ENCODE measurements around the gene ST6GALNAC6.
"Not testable (repeated sequence)": the region's sequence is repeated elsewhere in the genome, so short reads cannot be mapped to it uniquely, and the experiment has no call there.

Gene ST6GALNAC6

DNA sequence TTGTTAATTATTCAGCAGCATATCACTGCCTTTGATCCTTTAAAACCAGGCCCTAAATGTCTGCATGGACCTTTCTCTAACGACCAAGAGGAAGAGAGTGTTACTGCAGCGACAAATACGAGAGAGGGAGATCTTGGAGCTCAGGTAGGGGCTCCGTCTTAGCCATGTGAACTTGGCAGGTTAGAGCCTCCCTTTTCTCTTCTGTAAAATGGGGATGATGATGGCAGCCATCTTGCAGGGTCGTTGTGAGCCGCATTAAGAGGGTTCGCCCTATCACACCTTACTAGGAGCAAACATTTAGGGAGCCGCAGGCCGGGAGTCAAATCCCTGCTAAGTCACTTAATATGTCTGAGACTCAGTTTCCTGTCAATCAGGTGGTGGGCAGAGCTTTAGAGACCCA, 46.6 kb downstream of the ST6GALNAC6 start:
- no peak for DNase-seq

DNA sequence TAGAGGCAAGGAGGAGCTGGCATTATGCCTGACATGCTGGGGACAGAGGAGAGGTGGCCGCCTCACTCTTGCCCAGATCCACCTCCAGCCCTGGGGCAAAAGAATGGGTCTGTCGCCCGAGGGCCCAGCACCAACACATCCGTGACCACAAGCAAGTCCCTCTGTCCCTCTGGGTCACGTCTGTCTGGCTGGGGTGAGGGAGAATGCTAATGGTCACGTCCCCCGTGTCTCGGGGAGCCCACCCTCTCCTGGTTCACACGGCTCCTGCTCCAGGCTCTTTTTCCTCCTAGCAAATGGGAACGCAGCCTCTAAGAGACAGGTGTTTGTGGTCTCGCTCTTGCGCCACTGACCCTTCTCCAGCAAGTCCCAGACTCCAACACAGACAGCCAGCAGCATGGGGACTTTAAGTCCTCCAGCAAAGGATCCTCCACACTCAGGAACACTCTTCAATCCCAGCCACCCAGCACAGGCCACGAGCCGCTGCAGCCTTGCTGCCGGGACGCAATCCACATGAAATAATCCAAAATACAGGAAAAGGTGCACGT, 49.0 kb downstream of the ST6GALNAC6 start:
- DNase-seq, result no peak

DNA sequence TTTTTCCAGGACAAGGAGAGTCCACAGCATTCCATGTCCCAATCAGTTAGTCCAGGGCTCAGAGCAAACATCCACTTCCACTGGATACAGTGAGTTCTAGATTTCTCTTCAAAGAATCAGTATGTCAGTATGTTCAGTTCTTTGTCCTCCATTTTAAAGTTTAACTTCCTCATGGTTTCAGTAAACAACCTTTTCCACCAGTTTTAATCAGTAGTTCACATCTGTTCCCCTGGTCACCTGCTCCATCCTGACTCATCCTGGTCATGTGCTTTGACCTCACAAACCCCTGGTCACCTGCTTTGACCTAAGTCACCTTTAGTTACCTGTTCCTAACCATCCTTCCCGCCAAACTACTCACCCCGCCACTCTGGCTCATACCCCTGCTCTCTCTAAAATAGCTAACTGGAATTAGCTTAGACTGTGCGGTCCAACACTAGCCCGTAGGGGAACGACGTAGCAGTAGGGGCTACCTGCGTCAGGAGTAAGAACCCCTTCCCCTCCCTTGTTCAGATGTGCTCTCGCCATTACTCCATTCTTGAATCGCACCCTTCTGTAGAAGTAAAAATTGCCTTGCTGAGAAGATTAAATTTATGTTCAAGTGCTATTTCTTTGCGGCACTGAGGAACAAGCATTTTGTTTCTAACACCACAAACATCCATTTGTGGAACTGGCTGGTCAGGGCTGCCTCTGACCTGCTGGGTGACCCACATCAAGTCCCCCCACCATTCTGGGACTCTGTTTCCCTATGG, 50.5 kb downstream of the ST6GALNAC6 start:
- DNase-seq, result no peak

DNA sequence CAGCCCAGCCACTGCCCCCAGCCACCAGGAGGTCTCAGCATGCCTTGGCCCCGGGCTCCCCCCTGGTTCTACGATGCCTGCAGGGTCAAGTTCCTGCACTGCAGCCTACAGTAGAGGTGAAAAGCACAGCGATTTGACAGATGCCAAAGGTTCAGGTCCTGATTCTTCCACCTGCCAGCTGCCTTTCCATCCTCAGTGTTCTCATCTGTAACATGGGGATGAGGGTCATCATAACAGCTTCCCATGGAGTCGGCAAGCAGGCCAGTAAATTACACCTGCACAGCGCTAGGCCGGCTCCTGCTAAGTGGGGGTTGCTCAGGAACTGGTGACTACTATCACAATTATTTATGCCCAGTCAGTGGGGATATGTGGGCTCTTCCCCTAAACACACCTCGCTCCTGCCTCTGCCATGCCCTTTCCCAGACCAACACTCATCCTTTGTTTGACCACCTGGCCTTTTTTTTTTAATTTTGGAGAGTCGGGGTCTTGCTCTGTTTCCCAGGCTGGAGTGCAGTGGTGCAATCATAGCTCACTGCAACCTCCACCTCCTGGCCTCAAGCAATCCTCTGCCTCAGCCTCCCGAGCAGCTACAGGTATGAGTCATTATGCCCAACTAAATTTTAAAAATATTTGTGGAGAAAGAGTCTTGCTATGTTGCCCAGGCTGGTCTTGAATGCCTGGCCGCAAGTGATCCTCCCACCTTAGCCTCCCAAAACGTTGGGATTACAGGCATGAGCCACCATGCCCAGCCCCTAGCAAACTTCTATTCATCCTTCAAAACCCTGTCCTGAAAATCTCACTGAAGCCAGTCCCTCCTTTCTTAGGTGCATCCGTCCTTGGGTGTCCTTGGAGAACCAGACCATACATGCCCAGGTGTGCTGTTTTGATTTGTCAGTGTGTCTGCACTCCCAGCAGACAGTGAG, 51.3 kb downstream of the ST6GALNAC6 start:
- no peak for DNase-seq

DNA sequence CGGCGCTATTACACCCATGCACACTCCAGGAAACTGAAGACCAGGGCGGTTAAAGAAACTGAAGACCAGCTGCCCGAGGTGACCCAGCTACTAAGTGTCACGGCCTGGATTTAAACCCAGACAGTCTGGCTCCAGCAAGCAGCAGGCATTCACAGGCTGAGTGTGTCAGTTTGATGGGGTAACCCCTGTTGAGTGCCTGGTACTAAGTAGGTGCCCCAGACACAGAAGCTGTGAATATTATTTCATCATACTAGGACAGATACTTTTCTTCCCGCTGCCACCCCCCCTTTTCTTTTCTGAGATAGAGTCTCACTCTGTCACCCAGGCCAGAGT, 52.3 kb downstream of the ST6GALNAC6 start:
- no peak for DNase-seq

DNA sequence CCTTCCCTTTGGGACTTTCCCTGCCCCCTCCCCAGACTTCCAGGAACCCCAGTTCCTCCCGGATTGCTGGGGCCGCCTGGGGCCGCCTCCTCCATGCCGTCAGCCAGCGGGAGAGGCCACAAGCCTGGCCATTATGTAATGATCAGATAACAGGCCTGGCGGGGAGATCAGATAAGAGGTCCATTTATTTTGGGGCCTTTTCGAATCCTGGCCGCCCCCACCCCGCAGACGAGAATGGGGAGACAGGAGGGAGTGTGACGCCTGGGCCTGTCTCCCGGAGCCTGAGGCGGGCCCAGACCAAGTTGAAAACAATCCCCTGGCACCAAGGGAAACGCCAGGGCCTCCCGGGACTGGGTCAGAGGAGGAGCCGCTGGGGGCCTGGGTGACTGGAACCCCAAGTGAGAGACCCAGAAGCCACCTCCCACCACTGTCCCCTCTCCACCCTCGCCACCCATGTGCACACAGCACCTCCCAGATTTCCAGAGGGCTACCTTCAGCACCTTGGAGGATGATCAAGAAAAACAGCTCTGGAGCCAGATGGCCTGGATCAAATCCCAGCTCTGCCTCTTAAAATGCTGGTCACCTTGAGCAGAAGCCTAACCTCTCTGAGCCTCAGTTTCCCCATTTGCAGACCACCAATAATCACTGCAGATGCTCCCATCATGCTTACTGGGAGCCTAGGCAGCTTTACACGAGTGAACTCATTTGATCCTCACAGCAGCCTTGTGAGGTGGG, 52.8 kb downstream of the ST6GALNAC6 start:
- DNase-seq, result no peak

DNA sequence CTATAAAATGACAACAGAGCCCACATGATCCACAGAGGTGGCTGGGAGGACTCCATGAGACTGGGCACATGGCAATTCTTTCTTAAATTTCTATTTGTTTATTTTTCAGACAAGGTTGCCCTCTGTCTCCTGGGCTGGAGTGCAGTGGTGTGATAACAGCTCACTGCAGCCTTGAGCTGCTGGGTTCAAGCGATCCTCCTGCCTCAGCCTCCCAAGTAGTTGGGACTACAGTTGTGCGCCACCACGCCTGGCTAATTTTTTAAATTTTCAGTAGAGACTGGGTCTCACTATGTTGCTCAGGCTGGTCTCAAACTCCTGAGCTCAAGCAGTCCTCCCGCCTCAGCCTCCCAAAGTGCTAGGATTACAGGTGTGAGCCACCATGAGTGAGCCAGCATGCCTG, 53.8 kb downstream of the ST6GALNAC6 start:
- not testable (repeated sequence) for DNase-seq

DNA sequence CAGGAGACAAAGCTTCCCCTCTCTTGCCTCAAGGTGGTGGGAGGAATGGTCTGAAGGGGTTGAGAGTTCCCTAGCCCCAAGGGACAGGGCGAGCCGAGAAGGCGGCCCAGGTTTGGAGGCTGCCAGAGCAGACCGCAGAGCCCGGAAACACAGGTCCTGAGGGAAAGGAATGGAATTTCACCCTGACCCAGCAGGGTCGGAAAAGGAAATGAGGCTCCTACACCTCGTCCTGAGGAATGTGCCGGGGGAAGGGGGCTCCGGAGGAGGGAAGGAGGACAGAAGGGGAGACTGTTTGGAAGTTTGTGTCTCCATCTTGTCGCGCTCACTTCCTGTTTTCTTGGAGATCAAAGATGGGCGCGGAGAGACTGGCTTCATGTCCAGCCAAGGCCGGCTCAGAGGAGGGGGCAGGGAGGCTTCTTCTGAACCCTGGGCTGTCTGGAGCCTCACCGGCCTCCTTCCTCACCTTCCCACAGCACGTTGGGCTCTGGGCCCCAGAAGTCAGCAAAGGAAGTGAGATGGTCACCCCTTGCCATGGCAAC, 54.5 kb downstream of the ST6GALNAC6 start:
- DNase-seq, result no peak

DNA sequence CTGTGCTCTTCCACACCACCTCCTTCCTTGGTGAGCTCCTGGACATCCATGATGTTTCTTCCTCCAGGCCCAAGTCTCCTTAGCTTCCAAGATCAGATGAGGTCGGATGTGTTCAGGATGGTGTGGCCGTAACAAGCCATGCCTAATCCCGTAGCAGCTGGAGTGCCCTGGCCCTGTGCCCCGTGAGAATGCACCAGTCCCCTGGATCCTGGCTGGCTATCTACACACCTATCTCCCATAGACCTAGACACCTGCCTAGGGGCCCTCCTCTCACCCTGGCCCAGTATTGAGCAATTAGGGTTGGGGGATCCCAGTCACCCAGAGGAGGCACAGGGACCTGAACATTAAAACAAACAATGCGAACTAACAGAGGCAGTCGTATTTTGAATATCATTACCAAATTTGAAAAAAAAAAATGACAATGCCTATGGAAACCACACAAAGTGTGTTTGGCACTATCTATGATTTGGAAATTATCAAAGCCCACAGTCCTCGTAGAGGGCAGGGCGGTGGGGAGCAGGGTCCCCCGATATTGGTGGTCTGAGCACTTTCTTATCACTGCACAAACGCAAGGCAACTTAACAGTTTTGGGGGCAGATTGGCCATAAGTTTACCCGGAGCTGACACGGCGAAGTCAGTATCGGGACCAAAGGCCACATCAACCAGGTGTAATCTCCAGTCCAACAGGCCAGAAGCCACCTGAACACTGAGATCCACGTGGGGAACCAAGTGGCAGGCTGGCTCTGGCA, 58.1 kb downstream of the ST6GALNAC6 start:
- DNase-seq, result no peak

DNA sequence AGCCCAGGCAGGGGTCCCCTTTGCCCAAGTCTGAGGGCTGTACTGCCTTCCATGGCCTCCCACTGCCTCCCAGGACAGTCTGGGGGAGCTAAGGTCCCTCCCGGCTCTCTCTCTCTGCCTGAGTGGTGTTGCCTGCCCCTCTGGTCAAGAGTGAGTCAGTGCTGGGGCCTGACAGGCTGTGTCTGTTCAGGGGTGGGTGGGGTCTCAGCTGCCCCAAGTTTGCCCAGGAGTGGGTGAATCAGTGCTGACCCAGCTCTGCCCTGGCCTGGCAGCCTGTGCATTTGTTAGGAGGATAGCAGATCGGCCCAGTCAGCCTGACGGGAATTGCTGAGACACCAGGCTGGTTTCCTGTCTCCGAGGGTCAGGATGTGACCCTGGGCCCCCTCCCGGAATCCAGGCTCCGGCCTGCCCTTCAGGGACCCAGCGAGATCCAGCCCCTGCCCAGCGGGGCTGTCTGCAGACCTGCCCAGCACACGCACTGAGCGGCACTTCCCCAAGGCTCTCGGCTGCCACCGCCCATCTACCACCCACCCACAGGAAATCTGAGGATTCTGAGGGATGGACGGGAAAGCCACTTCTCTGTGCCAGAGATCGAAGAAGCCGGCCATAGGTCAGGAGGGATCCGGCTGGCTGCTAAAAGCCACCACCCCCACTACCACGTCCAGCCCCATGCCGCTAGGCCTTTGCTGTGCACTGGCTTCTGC, 60.9 kb downstream of the ST6GALNAC6 start:
- DNase-seq, result no peak

DNA sequence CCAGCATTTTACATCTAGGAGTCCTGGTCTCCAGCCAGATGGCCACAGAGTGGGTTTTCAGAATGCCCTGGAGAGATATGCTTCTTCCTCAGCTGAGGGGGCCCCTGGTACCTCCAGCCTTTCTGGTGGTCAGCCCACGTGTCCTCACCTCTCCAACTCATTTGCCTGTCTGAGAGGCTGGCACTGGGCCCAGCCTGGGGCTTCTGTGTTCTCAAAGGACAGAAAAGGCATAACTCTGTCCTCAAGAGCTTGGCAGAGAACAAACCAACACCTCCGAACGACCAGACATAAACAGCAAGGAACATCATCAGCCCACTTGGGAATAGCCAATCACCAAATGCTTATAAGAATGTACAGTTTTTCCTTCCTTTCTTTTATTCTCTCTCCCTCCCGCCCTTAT, 62.1 kb downstream of the ST6GALNAC6 start:
- DNase-seq, result no peak

DNA sequence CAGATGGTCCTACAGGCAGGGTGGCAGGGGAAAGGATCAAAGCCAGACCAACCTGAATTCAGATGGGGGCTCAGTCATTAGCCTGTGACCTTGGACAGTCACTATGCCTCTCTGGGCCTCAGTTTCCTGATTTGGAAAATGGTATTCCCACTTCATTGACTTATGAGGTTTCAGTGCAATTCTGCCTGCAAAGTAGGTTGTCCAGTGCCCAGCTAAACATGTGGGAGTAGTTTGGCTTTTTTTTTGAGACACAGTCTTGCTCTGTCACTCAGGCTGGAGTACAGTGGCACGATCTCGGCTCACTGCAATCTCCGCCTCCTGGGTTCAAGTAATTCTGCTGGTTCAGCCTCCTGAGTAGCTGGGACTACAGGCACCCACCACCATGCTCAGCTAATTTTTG, 62.8 kb downstream of the ST6GALNAC6 start:
- not testable (repeated sequence) for DNase-seq

DNA sequence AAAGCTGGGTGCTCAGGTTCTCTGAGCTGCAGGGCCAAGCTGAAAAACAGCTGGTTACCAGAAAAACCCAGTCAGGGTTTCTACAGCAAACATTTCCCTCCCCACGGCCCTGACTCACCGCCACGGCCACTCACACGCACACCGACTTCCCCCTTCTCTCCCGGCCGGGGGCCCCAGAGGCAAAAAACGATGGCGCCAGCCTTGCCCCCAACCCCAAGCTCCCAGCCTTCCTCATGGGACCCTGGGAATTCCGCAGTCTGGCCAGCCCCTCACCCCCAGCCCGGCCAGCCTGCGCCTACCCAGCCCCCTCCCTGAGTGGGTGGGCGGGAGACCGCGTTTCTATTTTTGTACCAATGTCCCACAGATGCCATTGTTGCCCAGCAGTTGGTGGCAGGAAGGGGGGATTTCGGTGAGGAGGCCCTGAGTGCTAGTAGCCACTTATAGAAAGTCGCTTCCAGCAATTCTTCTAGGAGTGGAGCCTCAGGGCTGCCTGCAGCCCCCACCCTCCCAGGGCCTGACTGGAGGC, 63.3 kb downstream of the ST6GALNAC6 start:
- no peak for DNase-seq
